Measurements from ENCODE around the gene ZNF891. TPM values are rescaled to one million over a fixed set of nuclear protein-coding genes. Genes with fewer than 3 reads are reported as not detected.

ZNF891 gene
- polyA plus RNA-seq, 2 of the 4 experiments (the other 2 are of a cell fraction), result 0.62 to 1.6 TPM

DNA sequence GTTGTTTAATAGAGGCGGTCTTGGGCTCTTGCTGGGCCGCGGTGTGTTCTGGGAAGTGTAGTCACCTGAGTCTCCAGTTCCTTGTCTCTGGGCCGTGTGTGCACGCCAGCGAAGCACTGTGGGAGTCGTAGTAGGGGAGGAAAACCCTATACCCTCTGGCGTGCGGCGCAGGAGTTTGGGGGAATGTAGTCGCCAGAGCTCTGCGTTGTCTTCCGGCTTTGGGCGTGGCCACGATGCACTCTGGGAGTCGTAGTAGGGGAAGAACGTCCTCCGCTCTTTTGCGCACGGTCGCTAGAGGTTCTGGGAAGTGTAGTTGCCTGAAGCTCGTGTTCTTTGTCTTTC lies 50.1 kb downstream of the ZNF891 start:
- Histone ChIP-seq H3K4me1 (no peaks in the 10 kb centered on the region), H3K9me3 (peaks cover 87% of the 10 kb centered on the region), H3K27ac (peak overlapping the region; percentile 90 to 93), H3K4me3 (peak overlapping the region; percentile 88), H3K4me2 (peak overlapping the region; percentile 50)
- CTCF ChIA-PET, result interaction anchor here (0.7 to 0.8 kb wide), 2 partner anchors 17 to 102 kb away, joined by 3 read pairs; no protein-coding TSS in a partner anchor
- peak; percentile 94 to 95 for ATAC-seq
- TF ChIP-seq GATA3 (IDR thresholded peaks at IDR 0.05; ENCODE audit: borderline replicate concordance) (0 out of 2 replicates have a peak, but pooled peaks have one; percentile 35), FOXS1 (CRISPR knock-in tag; IDR thresholded peaks at IDR 0.05) (0 out of 2 replicates have a peak, but pooled peaks have one; percentile 8), HOXB5 (CRISPR knock-in tag; IDR thresholded peaks at IDR 0.05) (0 out of 2 replicates have a peak, but pooled peaks have one; percentile 8), ZNF302 (CRISPR knock-in tag; IDR thresholded peaks at IDR 0.05) (no peak), PHF8 (IDR thresholded peaks at IDR 0.05; ENCODE audit: borderline replicate concordance, low read depth) (no peak), MYC (IDR thresholded peaks at IDR 0.05; ENCODE audit: borderline replicate concordance, low read length) (peak; percentile 68; the same call in 1 of the 2 replicates), JUNB (IDR thresholded peaks at IDR 0.05) (no peak), TP53 (CRISPR knock-in tag; IDR thresholded peaks at IDR 0.05) (0 out of 2 replicates have a peak, but pooled peaks have one; percentile 10), POLR2A (IDR thresholded peaks at IDR 0.05; ENCODE audit: low read length) (peak; percentile 31; the same call in 1 of the 2 replicates)
- TF ChIP-seq, protein P1, sequence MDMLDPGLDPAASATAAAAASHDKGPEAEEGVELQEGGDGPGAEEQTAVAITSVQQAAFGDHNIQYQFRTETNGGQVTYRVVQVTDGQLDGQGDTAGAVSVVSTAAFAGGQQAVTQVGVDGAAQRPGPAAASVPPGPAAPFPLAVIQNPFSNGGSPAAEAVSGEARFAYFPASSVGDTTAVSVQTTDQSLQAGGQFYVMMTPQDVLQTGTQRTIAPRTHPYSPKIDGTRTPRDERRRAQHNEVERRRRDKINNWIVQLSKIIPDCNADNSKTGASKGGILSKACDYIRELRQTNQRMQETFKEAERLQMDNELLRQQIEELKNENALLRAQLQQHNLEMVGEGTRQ (IDR thresholded peaks at IDR 0.05), result 0 out of 2 replicates have a peak, but pooled peaks have one; percentile 17
- POLR2A ChIA-PET, result interaction anchor here (0.6 to 2.1 kb wide), 9 partner anchors 32 to 252 kb away, joined by 3 to 20 read pairs (median 3); partner anchors contain the start of genes CHFR, ZNF10, ZNF26 and ZNF268
- no peak for FAIRE-seq
- 2% methylated on average over 18 of the region's 22 CpGs for WGBS (ENCODE audit: missing lambda C conversion rate)
- DNase-seq (ENCODE audit: low read depth in 1 of 2, low spot score in 1 of 2), result peak; percentile 65 to 99

- ChIA-PET POLR2A (no interaction called here), CTCF (interaction anchor here (1.5 kb wide), 1 partner anchor 9 kb away, joined by 4 read pairs; no protein-coding TSS in a partner anchor)
- H3K4me2 ChIP-seq, result no peak overlapping the region
- H3K4me3 ChIP-seq, result no peak overlapping the region
- H3K4me1 ChIP-seq, result no peaks in the 10 kb centered on the region
- H3K9me3 ChIP-seq, result peaks cover 89% of the 10 kb centered on the region
- H3K27ac ChIP-seq, result no peak overlapping the region
- FAIRE-seq, result no peak
- TF ChIP-seq ZC3H11A (IDR thresholded peaks at IDR 0.05), result no peak
- no peak for TF ChIP-seq HOXA7 (CRISPR knock-in tag; IDR thresholded peaks at IDR 0.05)
- no peak for TF ChIP-seq HDAC2 (IDR thresholded peaks at IDR 0.05)
- TF ChIP-seq, protein P2, sequence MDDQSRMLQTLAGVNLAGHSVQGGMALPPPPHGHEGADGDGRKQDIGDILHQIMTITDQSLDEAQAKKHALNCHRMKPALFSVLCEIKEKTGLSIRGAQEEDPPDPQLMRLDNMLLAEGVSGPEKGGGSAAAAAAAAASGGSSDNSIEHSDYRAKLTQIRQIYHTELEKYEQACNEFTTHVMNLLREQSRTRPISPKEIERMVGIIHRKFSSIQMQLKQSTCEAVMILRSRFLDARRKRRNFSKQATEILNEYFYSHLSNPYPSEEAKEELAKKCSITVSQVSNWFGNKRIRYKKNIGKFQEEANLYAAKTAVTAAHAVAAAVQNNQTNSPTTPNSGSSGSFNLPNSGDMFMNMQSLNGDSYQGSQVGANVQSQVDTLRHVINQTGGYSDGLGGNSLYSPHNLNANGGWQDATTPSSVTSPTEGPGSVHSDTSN (IDR thresholded peaks at IDR 0.05), result no peak
- no peak for DNase-seq (ENCODE audit: low read depth in 1 of 2, low spot score in 1 of 2)
- no peak for ATAC-seq
- 4% methylated on average over 2 of the region's 2 CpGs for WGBS (ENCODE audit: missing lambda C conversion rate)
These were observed 56.2 kb downstream of the ZNF891 start for GRCh38 chr12:133073836-133074235.

- Histone ChIP-seq H3K9me3 (peaks cover 96% of the 10 kb centered on the region), H3K27ac (no peak overlapping the region), H3K4me2 (no peak overlapping the region), H3K4me3 (no peak overlapping the region), H3K4me1 (no peaks in the 10 kb centered on the region)
- TF ChIP-seq, protein P3, sequence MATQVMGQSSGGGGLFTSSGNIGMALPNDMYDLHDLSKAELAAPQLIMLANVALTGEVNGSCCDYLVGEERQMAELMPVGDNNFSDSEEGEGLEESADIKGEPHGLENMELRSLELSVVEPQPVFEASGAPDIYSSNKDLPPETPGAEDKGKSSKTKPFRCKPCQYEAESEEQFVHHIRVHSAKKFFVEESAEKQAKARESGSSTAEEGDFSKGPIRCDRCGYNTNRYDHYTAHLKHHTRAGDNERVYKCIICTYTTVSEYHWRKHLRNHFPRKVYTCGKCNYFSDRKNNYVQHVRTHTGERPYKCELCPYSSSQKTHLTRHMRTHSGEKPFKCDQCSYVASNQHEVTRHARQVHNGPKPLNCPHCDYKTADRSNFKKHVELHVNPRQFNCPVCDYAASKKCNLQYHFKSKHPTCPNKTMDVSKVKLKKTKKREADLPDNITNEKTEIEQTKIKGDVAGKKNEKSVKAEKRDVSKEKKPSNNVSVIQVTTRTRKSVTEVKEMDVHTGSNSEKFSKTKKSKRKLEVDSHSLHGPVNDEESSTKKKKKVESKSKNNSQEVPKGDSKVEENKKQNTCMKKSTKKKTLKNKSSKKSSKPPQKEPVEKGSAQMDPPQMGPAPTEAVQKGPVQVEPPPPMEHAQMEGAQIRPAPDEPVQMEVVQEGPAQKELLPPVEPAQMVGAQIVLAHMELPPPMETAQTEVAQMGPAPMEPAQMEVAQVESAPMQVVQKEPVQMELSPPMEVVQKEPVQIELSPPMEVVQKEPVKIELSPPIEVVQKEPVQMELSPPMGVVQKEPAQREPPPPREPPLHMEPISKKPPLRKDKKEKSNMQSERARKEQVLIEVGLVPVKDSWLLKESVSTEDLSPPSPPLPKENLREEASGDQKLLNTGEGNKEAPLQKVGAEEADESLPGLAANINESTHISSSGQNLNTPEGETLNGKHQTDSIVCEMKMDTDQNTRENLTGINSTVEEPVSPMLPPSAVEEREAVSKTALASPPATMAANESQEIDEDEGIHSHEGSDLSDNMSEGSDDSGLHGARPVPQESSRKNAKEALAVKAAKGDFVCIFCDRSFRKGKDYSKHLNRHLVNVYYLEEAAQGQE (IDR thresholded peaks at IDR 0.05), result no peak
- no peak for TF ChIP-seq TFCP2L1 (CRISPR knock-in tag; IDR thresholded peaks at IDR 0.05)
- no peak for TF ChIP-seq RCOR1 (IDR thresholded peaks at IDR 0.05; ENCODE audit: low read depth, low read length)
- TF ChIP-seq FOSB (CRISPR knock-in tag; IDR thresholded peaks at IDR 0.05), result no peak
- TF ChIP-seq, protein P1 (IDR thresholded peaks at IDR 0.05), result no peak
- no peak for TF ChIP-seq KDM5A (IDR thresholded peaks at IDR 0.05)
- no peak for TF ChIP-seq JUN (IDR thresholded peaks at IDR 0.05)
- TF ChIP-seq, protein P4, sequence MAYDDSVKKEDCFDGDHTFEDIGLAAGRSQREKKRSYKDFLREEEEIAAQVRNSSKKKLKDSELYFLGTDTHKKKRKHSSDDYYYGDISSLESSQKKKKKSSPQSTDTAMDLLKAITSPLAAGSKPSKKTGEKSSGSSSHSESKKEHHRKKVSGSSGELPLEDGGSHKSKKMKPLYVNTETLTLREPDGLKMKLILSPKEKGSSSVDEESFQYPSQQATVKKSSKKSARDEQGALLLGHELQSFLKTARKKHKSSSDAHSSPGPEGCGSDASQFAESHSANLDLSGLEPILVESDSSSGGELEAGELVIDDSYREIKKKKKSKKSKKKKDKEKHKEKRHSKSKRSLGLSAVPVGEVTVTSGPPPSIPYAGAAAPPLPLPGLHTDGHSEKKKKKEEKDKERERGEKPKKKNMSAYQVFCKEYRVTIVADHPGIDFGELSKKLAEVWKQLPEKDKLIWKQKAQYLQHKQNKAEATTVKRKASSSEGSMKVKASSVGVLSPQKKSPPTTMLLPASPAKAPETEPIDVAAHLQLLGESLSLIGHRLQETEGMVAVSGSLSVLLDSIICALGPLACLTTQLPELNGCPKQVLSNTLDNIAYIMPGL (CRISPR knock-in tag; IDR thresholded peaks at IDR 0.05; ENCODE audit: borderline replicate concordance), result no peak
- TF ChIP-seq MAZ (IDR thresholded peaks at IDR 0.05; ENCODE audit: borderline replicate concordance, low read depth, low read length), result no peak
- no peak for TF ChIP-seq RNF2 (IDR thresholded peaks at IDR 0.05; ENCODE audit: borderline replicate concordance, low read depth)
- no peak for TF ChIP-seq ZNF302 (CRISPR knock-in tag; IDR thresholded peaks at IDR 0.05)
- no peak for TF ChIP-seq BHLHE40 (IDR thresholded peaks at IDR 0.05; ENCODE audit: low read depth, low read length)
- POLR2A ChIA-PET, result no interaction called here
- 76% methylated on average over 1 of the region's 1 CpG for WGBS (ENCODE audit: missing lambda C conversion rate)
- no peak for ATAC-seq
- DNase-seq (ENCODE audit: low read depth in 1 of 2, low spot score in 1 of 2), result no peak
- CTCF ChIA-PET, result interaction anchor here (0.7 kb wide), 1 partner anchor 19 kb away, joined by 3 read pairs; no protein-coding TSS in a partner anchor
- FAIRE-seq, result no peak
These were observed 66.5 kb downstream of the ZNF891 start for GRCh38 chr12:133063556-133063955.

Measured in A549 (cell line).